Aorta (tissue), 5 donors: ENCODE measurements around the gene GALNT12. TPM values are rescaled to one million over a fixed set of nuclear protein-coding genes. Genes with fewer than 3 reads are reported as not detected.

Experiments
- ATAC-seq: fragments of 200-7000 bp; cut with Tn5 transposase; one replicate; pipeline ENCODE4 v1.9.1; 2022; ENCODE audit warnings: moderate library complexity; ENCODE audit not compliant: low FRiP score
- DNase-seq, 2 donors: peaks; one replicate each; pipeline ENCODE4 v3.0.0-alpha.2; 2020
- H3K27ac ChIP-seq, 2 donors: one replicate each; pipeline ENCODE4 v1.5.1; 2013; ENCODE audit warnings: low read length in 2 of 2, mild to moderate bottlenecking in 2 of 2, moderate library complexity in 2 of 2, control low read depth in 1 of 2, inconsistent platforms in 1 of 2, low read depth in 1 of 2
- H3K27me3 ChIP-seq, 2 donors: one replicate each; pipeline ENCODE4 v1.6.1; 2013; ENCODE audit warnings: control low read depth in 1 of 2, low read length in 1 of 2, mild to moderate bottlenecking in 1 of 2, moderate library complexity in 1 of 2; ENCODE audit not compliant: insufficient read depth in 2 of 2, control insufficient read depth in 1 of 2
- H3K36me3 ChIP-seq, 2 donors: one replicate each; pipeline ENCODE4 v1.6.1; 2013; ENCODE audit warnings: control low read depth in 1 of 2, low read length in 1 of 2, mild to moderate bottlenecking in 1 of 2; ENCODE audit not compliant: insufficient read depth in 2 of 2, control insufficient read depth in 1 of 2
- H3K4me1 ChIP-seq, 2 donors: one replicate each; pipeline ENCODE4 v1.6.1; 2013; ENCODE audit warnings: low read length in 2 of 2, control low read depth in 1 of 2, mild to moderate bottlenecking in 1 of 2, moderate library complexity in 1 of 2; ENCODE audit not compliant: insufficient read depth in 2 of 2, control insufficient read depth in 1 of 2
- H3K4me3 ChIP-seq, 2 donors: one replicate each; pipeline ENCODE4 v1.5.1; 2013; ENCODE audit warnings: low read length in 2 of 2, control low read depth in 1 of 2, mild to moderate bottlenecking in 1 of 2
- H3K9me3 ChIP-seq: one replicate; pipeline ENCODE4 v1.6.1; 2013; ENCODE audit warnings: mild to moderate bottlenecking, low read length; ENCODE audit not compliant: control insufficient read depth
- WGBS, 2 donors: extraction: QIAGEN DNeasy Blood & Tissue Kit; methylation state at CpG; one replicate each; pipeline ENCODE4 v1.1.7; 2013; 5-methylcytosine and 5-hydroxymethylcytosine counted together
- intact Hi-C, 2 donors: fragments of 100-400 bp; cut with DNase I; formaldehyde crosslinking; loops; one replicate each; pipeline versions ENCODE4 v1.14.2 to v1.15.0; 2022
- polyA plus RNA-seq, 2 donors: library from polyadenylated mRNA; stranded (reverse); fragments of 200-250 nt; gene quantifications; one replicate each; pipeline ENCODE4 v1.2.3, GENCODE V29; 2013
- total RNA-seq, 2 donors: library from RNA; stranded (reverse); fragmentation: NEBNext Ultra II Directional; extraction: Animal tissue kit (Norgen Biotek cat#: 25700); gene quantifications; one replicate each; pipeline ENCODE4 v1.2.1, GENCODE V29; 2021
- donor health status: healthy with polysubstance abuse.
- donor health status: Bipolar disorder and iron deficiency.
- donor health status: DM: no; HTN: no; CAD: no.
- donor health status: DM: no; HTN: no; CAD: no.
- donor health status: DM: yes; HTN: yes; CAD: no.

The GALNT12 gene
- total and polyA plus RNA-seq, 4 donors, result 2.9 to 12.6 (median 4.1) TPM

DNA sequence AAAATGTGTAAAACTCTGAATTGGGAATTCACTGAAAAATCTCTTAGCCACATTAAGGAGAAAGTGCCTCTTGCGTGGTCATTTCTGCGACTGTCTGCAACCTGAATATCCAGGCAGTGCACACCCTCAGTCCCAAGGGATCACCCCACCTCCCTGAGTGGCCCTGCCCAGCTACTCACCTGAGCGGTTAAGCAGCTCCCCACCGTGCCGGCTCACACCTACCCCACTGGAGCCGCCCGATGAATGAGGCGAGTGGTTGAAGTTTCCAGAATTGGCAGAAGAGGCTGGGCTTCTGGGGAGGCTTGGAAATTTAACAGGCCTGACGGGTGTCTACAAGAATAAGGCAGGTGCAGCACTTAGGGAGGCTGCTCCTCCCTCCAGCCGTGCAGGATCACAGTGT is 36.8 kb upstream of the GALNT12 start:
- Histone ChIP-seq H3K4me3 (no peak overlapping the region), H3K27ac (no peak overlapping the region), H3K9me3 (no peaks in the 10 kb centered on the region), H3K4me1 (no peaks in the 10 kb centered on the region), H3K36me3 (peaks cover 3 to 11% of the 10 kb centered on the region in 2 donors), H3K27me3 (no peaks in the 10 kb centered on the region)
- 95 to 97% methylated on average over 10 of the region's 10 CpGs for WGBS, 2 donors
- ATAC-seq (no peak), DNase-seq (no peak)
- intact Hi-C loops, result no loop called here

DNA sequence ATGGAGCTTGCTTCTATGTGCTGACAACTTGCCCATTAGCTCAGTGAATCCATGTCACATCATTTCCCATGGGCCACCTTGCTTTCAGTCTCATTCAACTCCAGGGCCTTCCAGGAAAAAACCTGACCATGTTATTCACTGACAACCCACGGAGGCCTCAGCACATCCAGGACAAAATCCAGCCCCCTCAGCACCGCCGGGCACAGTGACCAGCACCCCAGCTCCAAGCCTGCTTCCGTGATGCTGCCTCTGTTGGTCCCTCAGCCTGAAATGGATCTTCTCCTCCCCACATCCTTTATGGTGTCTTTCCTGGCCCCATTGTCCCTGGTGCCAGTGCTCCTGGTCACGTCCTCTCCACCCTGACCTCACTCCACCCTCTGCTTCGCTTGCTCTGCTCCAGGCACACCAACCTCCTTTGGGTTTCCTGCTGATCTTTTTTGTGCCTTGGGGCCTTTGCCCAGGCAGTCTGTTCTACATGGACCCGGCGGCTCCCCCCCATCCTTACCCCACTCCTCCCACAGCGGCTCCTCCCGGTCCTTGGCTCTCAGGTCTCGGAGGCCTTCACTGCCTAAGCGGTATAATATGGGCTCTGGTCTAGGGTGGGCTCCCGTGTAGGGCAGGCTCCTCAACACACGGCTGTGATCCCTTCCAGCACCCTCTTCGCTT is 36.1 kb upstream of the GALNT12 start:
- H3K4me3 ChIP-seq, result no peak overlapping the region
- intact Hi-C loops, result no loop called here
- H3K27ac ChIP-seq, result no peak overlapping the region
- ATAC-seq, result no peak
- H3K4me1 ChIP-seq, result no peaks in the 10 kb centered on the region
- no peak for DNase-seq
- H3K27me3 ChIP-seq, result no peaks in the 10 kb centered on the region
- H3K9me3 ChIP-seq, result no peaks in the 10 kb centered on the region
- peaks cover 3 to 11% of the 10 kb centered on the region in 2 donors for H3K36me3 ChIP-seq
- 96% methylated on average over 15 of the region's 15 CpGs for WGBS, 2 donors

DNA sequence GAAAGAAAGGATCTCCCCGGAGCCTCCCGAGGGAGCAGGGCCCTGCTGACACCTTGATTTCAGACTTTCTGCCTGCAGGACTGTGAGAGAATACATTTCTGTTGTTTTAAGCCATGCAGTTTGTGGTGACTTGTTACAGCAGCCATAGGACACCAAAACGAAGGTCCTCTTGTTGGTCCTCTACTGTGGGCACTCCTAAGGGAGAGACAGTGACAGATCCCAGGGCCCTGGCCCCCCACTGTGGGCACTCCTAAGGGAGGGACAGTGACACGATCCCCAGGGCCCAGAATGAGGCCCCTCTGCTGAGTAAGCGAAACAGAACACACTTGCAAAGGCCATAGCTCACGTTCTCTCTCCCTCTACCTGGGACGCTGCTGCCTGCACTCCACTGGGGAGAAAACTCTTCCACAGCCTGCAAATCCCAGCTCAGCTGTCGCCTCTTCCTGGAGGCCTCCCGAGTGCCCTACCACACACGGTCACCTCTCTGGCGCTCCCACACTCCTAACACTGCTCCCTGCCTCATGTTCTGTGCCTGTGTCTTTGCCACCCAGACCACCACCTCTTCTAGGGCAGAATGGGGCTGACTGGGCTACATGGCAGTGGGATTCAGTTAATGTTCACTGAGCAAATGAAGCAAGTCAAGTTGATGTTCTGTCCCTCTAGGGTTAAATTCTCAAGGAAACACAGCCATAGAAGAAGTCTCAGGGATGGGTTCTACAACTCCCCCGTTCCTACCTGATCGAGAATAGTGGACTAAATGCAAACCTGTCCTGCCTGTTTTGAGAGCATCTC is 34.9 kb upstream of the GALNT12 start:
- no peak for DNase-seq
- WGBS, 2 donors, result 93 to 94% methylated on average over 13 of the region's 13 CpGs
- Histone ChIP-seq H3K27ac (no peak overlapping the region), H3K4me3 (no peak overlapping the region), H3K4me1 (no peaks in the 10 kb centered on the region), H3K36me3 (peaks cover 3 to 10% of the 10 kb centered on the region in 2 donors), H3K9me3 (no peaks in the 10 kb centered on the region), H3K27me3 (no peaks in the 10 kb centered on the region)
- no peak for ATAC-seq
- intact Hi-C loops, result no loop called here

DNA sequence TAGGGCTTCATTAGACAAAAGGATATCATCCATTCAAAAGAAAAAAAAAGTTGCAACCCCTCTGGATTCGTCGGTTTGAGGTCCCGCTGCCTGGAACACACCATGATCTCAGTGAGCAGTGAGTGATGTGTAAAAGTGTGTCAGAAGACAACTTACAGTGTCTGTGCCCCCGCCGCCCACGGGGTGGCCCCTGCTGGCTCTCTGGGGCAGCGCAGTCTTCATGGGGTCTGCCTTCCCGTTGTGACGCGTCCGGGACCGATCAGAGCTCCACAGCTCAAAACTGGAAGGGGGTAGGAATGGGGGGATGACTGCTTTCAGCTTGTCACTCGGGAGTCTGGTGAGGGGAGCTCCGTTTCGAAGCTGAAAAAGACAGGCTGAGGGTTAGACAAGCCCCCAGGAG is 33.7 kb upstream of the GALNT12 start:
- Histone ChIP-seq H3K36me3 (peaks cover 3 to 10% of the 10 kb centered on the region in 2 donors), H3K9me3 (no peaks in the 10 kb centered on the region), H3K27me3 (no peaks in the 10 kb centered on the region), H3K4me1 (no peaks in the 10 kb centered on the region), H3K4me3 (no peak overlapping the region), H3K27ac (no peak overlapping the region)
- intact Hi-C loops, result loop anchor here in 1 of 2 donors (2.0 kb wide), 1 partner anchor 459 kb away; no protein-coding TSS in a partner anchor
- ATAC-seq (no peak), DNase-seq (no peak)
- 89 to 94% methylated on average over 15 of the region's 15 CpGs for WGBS, 2 donors

- DNase-seq, result peak in 1 of 2 donors; percentile 69
- Histone ChIP-seq H3K27ac (no peak overlapping the region), H3K36me3 (peaks cover 3 to 11% of the 10 kb centered on the region in 2 donors), H3K4me3 (no peak overlapping the region), H3K27me3 (no peaks in the 10 kb centered on the region), H3K4me1 (no peaks in the 10 kb centered on the region), H3K9me3 (no peaks in the 10 kb centered on the region)
- intact Hi-C loops, result loop anchor here (2.0 to 5.0 kb wide), 2 partner anchors 457 to 460 kb away; no protein-coding TSS in a partner anchor
- no peak for ATAC-seq
- WGBS, 2 donors, result 87 to 90% methylated on average over 9 of the region's 9 CpGs
Measured at GRCh38 chr9:98774746-98775145, 32.7 kb upstream of the GALNT12 start.

GRCh38 chr9:98775831-98776441 is 31.5 kb upstream of the GALNT12 start:
- no peaks in the 10 kb centered on the region for H3K4me1 ChIP-seq
- intact Hi-C loops, result loop anchor here (2.0 to 5.0 kb wide), 2 partner anchors 459 to 461 kb away; no protein-coding TSS in a partner anchor
- H3K4me3 ChIP-seq, result no peak overlapping the region
- H3K36me3 ChIP-seq, result peaks cover 3 to 11% of the 10 kb centered on the region in 2 donors
- no peak overlapping the region for H3K27ac ChIP-seq
- no peak for ATAC-seq
- no peaks in the 10 kb centered on the region for H3K9me3 ChIP-seq
- no peak for DNase-seq
- no peaks in the 10 kb centered on the region for H3K27me3 ChIP-seq
- WGBS, 2 donors, result 40 to 44% methylated on average over 8 of the region's 8 CpGs

DNA sequence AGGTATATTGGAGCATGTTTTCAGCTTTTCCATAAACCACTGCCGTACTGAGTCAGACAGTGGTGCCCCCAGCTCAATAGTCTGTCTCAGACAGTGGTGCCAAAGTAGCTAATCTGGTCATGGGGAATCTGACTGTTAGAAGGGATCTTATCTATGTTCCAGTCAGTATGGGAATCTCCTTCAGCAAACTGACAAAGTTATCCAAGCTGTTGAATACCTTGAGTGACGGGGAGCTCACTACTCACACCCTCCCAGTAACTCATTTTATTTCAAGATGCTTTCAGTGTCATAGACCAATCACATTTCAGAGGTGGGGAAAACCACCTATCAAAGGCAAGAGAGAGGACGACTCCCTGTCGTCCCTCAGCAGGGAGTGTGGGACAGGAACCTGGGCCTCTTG is 29.9 kb upstream of the GALNT12 start:
- no peaks in the 10 kb centered on the region for H3K9me3 ChIP-seq
- no peaks in the 10 kb centered on the region for H3K27me3 ChIP-seq
- peaks cover 3 to 6% of the 10 kb centered on the region in 2 donors for H3K36me3 ChIP-seq
- no peak for ATAC-seq
- H3K27ac ChIP-seq, result no peak overlapping the region
- 89 to 91% methylated on average over 4 of the region's 4 CpGs for WGBS, 2 donors
- no peak overlapping the region for H3K4me3 ChIP-seq
- intact Hi-C loops, result loop anchor here in 1 of 2 donors (5.0 kb wide), 1 partner anchor 460 kb away; no protein-coding TSS in a partner anchor
- no peak for DNase-seq
- H3K4me1 ChIP-seq, result no peaks in the 10 kb centered on the region

DNA sequence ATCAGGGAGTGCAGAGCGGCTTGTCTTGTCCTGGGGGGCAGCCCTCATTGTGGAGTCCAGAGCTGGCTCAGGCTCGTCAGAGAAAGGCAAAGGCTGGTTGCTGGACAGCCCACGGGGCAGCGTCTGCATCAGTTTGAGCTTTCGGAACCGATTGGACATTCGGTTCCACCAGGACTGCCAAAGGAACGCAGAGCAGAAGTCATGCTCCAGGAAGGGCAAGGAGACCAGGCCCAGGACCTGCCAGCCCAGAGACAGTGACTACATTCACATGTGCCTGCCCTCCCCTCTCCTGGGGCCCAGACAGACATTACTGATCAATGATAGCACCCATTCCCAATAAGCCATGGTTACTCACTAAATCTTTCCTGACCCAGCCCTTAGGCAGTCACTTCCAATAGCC is 29.2 kb upstream of the GALNT12 start:
- peaks cover 3 to 5% of the 10 kb centered on the region in 2 donors for H3K36me3 ChIP-seq
- no peak overlapping the region for H3K4me3 ChIP-seq
- 92 to 94% methylated on average over 8 of the region's 8 CpGs for WGBS, 2 donors
- H3K27ac ChIP-seq, result no peak overlapping the region
- no peaks in the 10 kb centered on the region for H3K27me3 ChIP-seq
- no peak for ATAC-seq
- intact Hi-C loops, result loop anchor here in 1 of 2 donors (5.0 kb wide), 1 partner anchor 461 kb away; no protein-coding TSS in a partner anchor
- no peaks in the 10 kb centered on the region for H3K9me3 ChIP-seq
- DNase-seq, result no peak
- no peaks in the 10 kb centered on the region for H3K4me1 ChIP-seq
